Naive B cell (primary cell): ENCODE results near the gene ZNF816. TPM values are rescaled to one million over a fixed set of nuclear protein-coding genes. Genes with fewer than 3 reads are reported as not detected.
A peak's percentile ranks its signal among the peaks of the same experiment; 100 is the strongest.

ENCODE experiments used
- ATAC-seq, 2 donors: fragments of 150-1000 bp; cut with Tn5 transposase; 2 replicates each; pipeline ENCODE4 v1.10.0; 2021; ENCODE audit warnings: low read depth in 2 of 2, mild to moderate bottlenecking in 2 of 2, moderate library complexity in 2 of 2
- DNase-seq: peaks from one replicate; pipeline ENCODE4 v3.0.0; 2022
- H3K27ac Mint-ChIP-seq, 6 donors: one replicate each; pipeline ENCODE4 v1.8.0; 2020 to 2022; ENCODE audit warnings: mild to moderate bottlenecking in 6 of 6, mixed read lengths in 6 of 6, moderate library complexity in 5 of 6, inconsistent platforms in 2 of 6
- H3K27me3 Mint-ChIP-seq, 3 donors: one replicate each; pipeline ENCODE4 v1.8.0; 2021 to 2022; ENCODE audit warnings: mixed read lengths in 3 of 3, mild to moderate bottlenecking in 1 of 3
- H3K36me3 Mint-ChIP-seq, 2 donors: one replicate each; pipeline ENCODE4 v1.8.0; 2020 to 2022; ENCODE audit warnings: mixed read lengths in 2 of 2, inconsistent platforms in 1 of 2, mild to moderate bottlenecking in 1 of 2
- H3K4me1 Mint-ChIP-seq, 3 donors: one replicate each; pipeline ENCODE4 v1.8.0; 2020 to 2022; ENCODE audit warnings: mixed read lengths in 3 of 3, inconsistent platforms in 1 of 3, mild to moderate bottlenecking in 1 of 3, moderate library complexity in 1 of 3
- H3K4me3 Mint-ChIP-seq, 8 donors: one replicate each; pipeline ENCODE4 v1.8.0; 2020 to 2022; ENCODE audit warnings: mild to moderate bottlenecking in 8 of 8, mixed read lengths in 8 of 8, moderate library complexity in 8 of 8, inconsistent platforms in 2 of 8
- H3K9me3 Mint-ChIP-seq, 7 donors: one replicate each; pipeline ENCODE4 v1.8.0; 2020 to 2022; ENCODE audit warnings: mixed read lengths in 7 of 7, mild to moderate bottlenecking in 5 of 7, inconsistent platforms in 2 of 7, moderate library complexity in 1 of 7
- polyA plus RNA-seq, 6 donors: library from polyadenylated mRNA; unstranded; fragments of 300-500 nt; fragmentation: Illumina TruSeq; gene quantifications; one replicate each; pipeline ENCODE4 v1.2.3, GENCODE V29; 2021; ENCODE audit warnings: low read depth in 6 of 6

ZNF816 gene
- 10 to 100 TPM; 12.1 to 22.9 (median 20.5) TPM for polyA plus RNA-seq

- Mint-ChIP-seq H3K36me3 (peaks cover 6 to 27% of the 10 kb centered on the region in 2 donors), H3K4me1 (peaks cover 19 to 28% (median 27%) of the 10 kb centered on the region in 3 donors), H3K9me3 (peaks cover 0 to 46% (median 27%) of the 10 kb centered on the region in 7 donors), H3K4me3 (peak within 1 kb of the TSS; percentile 89 to 97 (median 96)), H3K27me3 (peaks cover 0 to 5% (median 0%) of the 10 kb centered on the region in 3 donors), H3K27ac (peak within 1 kb of the TSS; percentile 65 to 93 (median 88))
- peak; percentile 96 for DNase-seq
- peak; percentile 99 for ATAC-seq
These were observed at the start of gene ZNF816 for GRCh38 chr19:52962394-52963246. Gene ZNF816 (minus strand): TSS chr19:52962881. CDS start chr19:52956089, 6,792 bp downstream.

GRCh38 chr19:53012006-53012405 lies 49.3 kb upstream of the ZNF816 start:
- no peak for ATAC-seq
- no peak for DNase-seq
- Mint-ChIP-seq H3K36me3 (no peaks in the 10 kb centered on the region), H3K4me3 (peak overlapping the region in 1 of 8 donors; percentile 50), H3K27me3 (peaks cover 0 to 28% (median 0%) of the 10 kb centered on the region in 3 donors), H3K27ac (no peak overlapping the region), H3K9me3 (peaks cover 0 to 19% (median 6%) of the 10 kb centered on the region in 7 donors), H3K4me1 (no peaks in the 10 kb centered on the region)

- Mint-ChIP-seq H3K4me1 (no peaks in the 10 kb centered on the region), H3K4me3 (no peak overlapping the region), H3K27ac (no peak overlapping the region), H3K9me3 (peaks cover 0 to 16% (median 6%) of the 10 kb centered on the region in 7 donors), H3K27me3 (peaks cover 0 to 28% (median 0%) of the 10 kb centered on the region in 3 donors), H3K36me3 (no peaks in the 10 kb centered on the region)
- no peak for ATAC-seq
- no peak for DNase-seq
These were observed 47.8 kb upstream of the ZNF816 start for GRCh38 chr19:53010494-53010893.

GRCh38 chr19:53008061-53008778 lies 45.5 kb upstream of the ZNF816 start:
- no peak overlapping the region for H3K27ac Mint-ChIP-seq

GRCh38 chr19:53007606-53008005 lies 44.9 kb upstream of the ZNF816 start:
- H3K27ac Mint-ChIP-seq = no peak overlapping the region
- no peak overlapping the region for H3K4me3 Mint-ChIP-seq
- H3K9me3 Mint-ChIP-seq = peaks cover 0 to 11% (median 4%) of the 10 kb centered on the region in 7 donors
- DNase-seq (no peak), ATAC-seq (no peak)
- no peaks in the 10 kb centered on the region for H3K36me3 Mint-ChIP-seq
- H3K27me3 Mint-ChIP-seq = peaks cover 0 to 19% (median 0%) of the 10 kb centered on the region in 3 donors
- no peaks in the 10 kb centered on the region for H3K4me1 Mint-ChIP-seq

More at GRCh38 chr19:53008061-53008778, 45.5 kb upstream of the ZNF816 start:
- Mint-ChIP-seq H3K36me3 (no peaks in the 10 kb centered on the region), H3K4me1 (no peaks in the 10 kb centered on the region), H3K9me3 (peaks cover 0 to 13% (median 5%) of the 10 kb centered on the region in 7 donors), H3K27me3 (peaks cover 0 to 20% (median 0%) of the 10 kb centered on the region in 3 donors), H3K4me3 (no peak overlapping the region)
- ATAC-seq (no peak), DNase-seq (no peak)

- H3K27ac Mint-ChIP-seq = no peak overlapping the region
- H3K9me3 Mint-ChIP-seq = peaks cover 0 to 13% (median 4%) of the 10 kb centered on the region in 7 donors
- H3K4me3 Mint-ChIP-seq = no peak overlapping the region
- no peaks in the 10 kb centered on the region for H3K4me1 Mint-ChIP-seq
- H3K36me3 Mint-ChIP-seq = no peaks in the 10 kb centered on the region
- DNase-seq (no peak), ATAC-seq (no peak)
- peaks cover 0 to 19% (median 0%) of the 10 kb centered on the region in 3 donors for H3K27me3 Mint-ChIP-seq
These were observed 44.5 kb upstream of the ZNF816 start for GRCh38 chr19:53007200-53007599.

GRCh38 chr19:53004242-53004641 lies 41.6 kb upstream of the ZNF816 start:
- Mint-ChIP-seq H3K36me3 (no peaks in the 10 kb centered on the region), H3K27me3 (peaks cover 0 to 14% (median 2%) of the 10 kb centered on the region in 3 donors), H3K4me1 (no peaks in the 10 kb centered on the region), H3K9me3 (peaks cover 0 to 13% (median 2%) of the 10 kb centered on the region in 7 donors), H3K27ac (no peak overlapping the region), H3K4me3 (no peak overlapping the region)
- ATAC-seq (no peak), DNase-seq (no peak)

- no peak overlapping the region for H3K27ac Mint-ChIP-seq
- ATAC-seq (no peak), DNase-seq (no peak)
- peaks cover 0 to 15% (median 6%) of the 10 kb centered on the region in 7 donors for H3K9me3 Mint-ChIP-seq
- H3K4me3 Mint-ChIP-seq = no peak overlapping the region
- no peaks in the 10 kb centered on the region for H3K4me1 Mint-ChIP-seq
- peaks cover 0 to 11% (median 8%) of the 10 kb centered on the region in 3 donors for H3K27me3 Mint-ChIP-seq
- H3K36me3 Mint-ChIP-seq = no peaks in the 10 kb centered on the region
These were observed 39.8 kb upstream of the ZNF816 start for GRCh38 chr19:53002479-53002878.

- Mint-ChIP-seq H3K36me3 (no peaks in the 10 kb centered on the region), H3K9me3 (peaks cover 2 to 26% (median 7%) of the 10 kb centered on the region in 7 donors), H3K27me3 (peaks cover 0 to 17% (median 8%) of the 10 kb centered on the region in 3 donors), H3K4me1 (peaks cover 0 to 7% (median 0%) of the 10 kb centered on the region in 3 donors), H3K4me3 (no peak overlapping the region), H3K27ac (no peak overlapping the region)
- ATAC-seq = no peak
- no peak for DNase-seq
These were observed 35.3 kb upstream of the ZNF816 start for GRCh38 chr19:52997975-52998374.

- Mint-ChIP-seq H3K36me3 (no peaks in the 10 kb centered on the region), H3K4me1 (peaks cover 6 to 23% (median 12%) of the 10 kb centered on the region in 3 donors), H3K9me3 (peaks cover 5 to 31% (median 16%) of the 10 kb centered on the region in 7 donors), H3K4me3 (peak overlapping the region in 1 of 8 donors; percentile 61), H3K27me3 (peaks cover 0 to 30% (median 16%) of the 10 kb centered on the region in 3 donors), H3K27ac (no peak overlapping the region)
- ATAC-seq = no peak
- DNase-seq = no peak
These were observed 33.0 kb upstream of the ZNF816 start for GRCh38 chr19:52995711-52996110.

GRCh38 chr19:52993342-52994178 lies 30.9 kb upstream of the ZNF816 start:
- peak; percentile 84 to 88 for ATAC-seq
- Mint-ChIP-seq H3K27me3 (peaks cover 0 to 30% (median 12%) of the 10 kb centered on the region in 3 donors), H3K4me1 (peaks cover 6 to 23% (median 12%) of the 10 kb centered on the region in 3 donors), H3K9me3 (peaks cover 5 to 25% (median 16%) of the 10 kb centered on the region in 7 donors), H3K4me3 (peak overlapping the region; percentile 65 to 94 (median 91)), H3K36me3 (no peaks in the 10 kb centered on the region), H3K27ac (peak overlapping the region in 4 of 6 donors; percentile 42 to 75 (median 54))
- peak; percentile 74 for DNase-seq

GRCh38 chr19:52992109-52993004 lies 29.7 kb upstream of the ZNF816 start:
- Mint-ChIP-seq H3K4me1 (peaks cover 6 to 23% (median 12%) of the 10 kb centered on the region in 3 donors), H3K4me3 (peak overlapping the region; percentile 41 to 94 (median 90)), H3K27me3 (peaks cover 0 to 19% (median 8%) of the 10 kb centered on the region in 3 donors), H3K36me3 (peaks cover 1 to 4% of the 10 kb centered on the region in 2 donors), H3K27ac (peak overlapping the region in 3 of 6 donors; percentile 3 to 87 (median 75)), H3K9me3 (peaks cover 7 to 23% (median 11%) of the 10 kb centered on the region in 7 donors)
- ATAC-seq (no peak), DNase-seq (no peak)
